ENCODE results near the gene STAT5A.
"Not testable (repeated sequence)": the region's sequence is repeated elsewhere in the genome, so short reads cannot be mapped to it uniquely, and the experiment has no call there.

STAT5A gene

GRCh38 chr17:42287977-42288802 is at the start of gene STAT5A:
TSS of gene STAT5A (plus strand) at chr17:42288498. CDS start at chr17:42289412, 914 bp downstream.
- DNase-seq = peak; percentile 52

DNA sequence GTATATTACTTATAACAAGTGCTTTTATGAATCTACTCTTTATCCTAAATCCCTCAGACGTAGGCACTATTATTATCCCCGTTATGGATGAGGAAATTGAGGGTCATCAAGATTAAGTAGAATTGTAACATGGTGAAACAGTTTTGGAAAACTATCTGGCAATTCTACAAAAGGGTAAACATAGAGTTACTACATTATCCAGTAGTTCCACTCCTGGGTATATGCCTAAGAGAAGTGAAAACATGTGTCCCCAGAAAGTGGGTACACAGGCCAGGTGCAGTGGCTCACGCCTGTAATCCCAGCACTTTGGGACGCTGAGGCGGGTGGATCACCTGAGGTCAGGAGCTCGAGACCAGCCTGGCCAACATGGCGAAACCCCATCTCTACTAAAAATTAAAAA is 48.7 kb upstream of the STAT5A start:
- not testable (repeated sequence) for DNase-seq

DNA sequence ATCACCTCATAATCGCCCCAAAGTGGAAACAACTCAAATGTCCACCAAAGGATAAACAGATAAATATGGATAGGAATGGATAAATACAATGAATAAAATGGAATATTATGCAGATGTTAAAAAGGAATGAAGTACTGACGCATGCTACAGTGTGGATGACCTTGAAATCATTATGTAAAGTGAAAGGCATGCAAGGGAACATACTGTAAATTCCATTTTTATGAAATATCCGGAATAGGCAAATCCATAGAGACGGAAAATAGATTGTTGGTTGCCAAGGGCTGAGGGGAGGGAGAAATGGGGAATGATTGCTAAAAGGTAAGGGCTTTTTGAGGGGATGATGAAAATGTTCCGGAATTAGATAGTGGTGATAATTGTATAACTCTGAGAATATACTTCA is 48.1 kb upstream of the STAT5A start:
- no peak for DNase-seq

DNA sequence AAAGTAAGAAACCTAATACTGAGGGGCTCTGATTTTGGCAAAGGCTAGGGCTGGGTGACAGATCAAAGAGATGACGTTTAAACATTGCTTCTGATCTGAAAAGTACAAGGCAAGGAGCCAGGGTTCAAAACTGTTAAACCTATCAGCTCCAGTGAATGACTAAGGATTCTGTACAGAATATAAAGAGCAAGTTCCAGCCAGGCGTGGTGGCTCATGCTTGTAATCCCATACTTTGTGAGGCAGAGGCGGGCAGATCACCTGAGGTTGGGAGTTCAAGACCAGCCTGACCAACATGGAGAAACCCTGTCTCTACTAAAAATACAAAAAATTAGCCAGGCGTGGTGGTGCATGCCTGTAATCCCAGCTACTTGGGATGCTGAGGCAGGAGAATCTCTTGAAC is 47.4 kb upstream of the STAT5A start:
- DNase-seq = not testable (repeated sequence)

- no peak for DNase-seq
Observed at GRCh38 chr17:42241871-42242270, 46.4 kb upstream of the STAT5A start.

DNA sequence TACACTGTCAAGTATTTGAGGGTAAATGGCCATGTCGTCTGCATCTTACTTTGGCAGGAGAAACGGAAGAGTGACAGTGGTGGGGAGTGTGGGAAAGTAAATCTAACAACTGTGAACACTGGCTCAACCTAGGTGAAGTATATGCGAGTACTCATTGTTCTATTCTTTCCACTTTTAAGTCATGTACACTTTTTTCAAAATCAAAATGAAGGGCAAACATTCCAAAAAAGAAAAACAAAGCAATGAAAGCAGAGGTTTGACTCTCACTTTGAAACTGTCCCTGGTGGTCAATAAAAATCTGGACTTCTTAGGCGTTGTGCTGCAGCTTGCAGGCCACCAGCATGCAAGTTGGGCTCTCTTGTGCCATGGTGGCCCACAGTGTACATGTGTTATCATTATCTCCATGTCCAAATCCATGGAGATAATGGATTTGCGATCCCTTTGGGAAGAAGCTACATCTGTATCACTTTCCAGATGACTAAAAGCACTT is 44.8 kb upstream of the STAT5A start:
- DNase-seq = no peak

DNA sequence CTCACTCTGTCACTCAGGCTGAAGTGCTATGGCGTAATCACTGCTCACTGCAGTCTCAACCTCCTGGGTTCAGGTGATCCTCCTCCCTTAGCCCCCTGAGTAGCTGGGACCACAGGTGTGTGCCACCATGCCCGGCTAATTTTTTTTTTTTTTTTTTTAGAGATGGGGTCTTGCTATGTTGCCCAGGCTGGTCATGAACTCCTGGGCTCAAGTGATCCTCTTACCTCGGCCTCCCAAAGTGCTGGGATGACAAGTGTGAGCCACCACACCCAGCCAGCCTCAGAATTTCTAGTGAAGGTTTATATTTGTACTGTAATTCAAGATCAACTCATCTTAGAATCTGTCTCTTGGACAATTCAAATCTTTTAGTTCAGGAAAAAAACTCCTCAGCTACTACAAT is 44.2 kb upstream of the STAT5A start:
- not testable (repeated sequence) for DNase-seq

GRCh38 chr17:42245183-42245582 is 43.1 kb upstream of the STAT5A start:
- DNase-seq = not testable (repeated sequence)

- DNase-seq = no peak
Observed at GRCh38 chr17:42246515-42246914, 41.8 kb upstream of the STAT5A start.

DNA sequence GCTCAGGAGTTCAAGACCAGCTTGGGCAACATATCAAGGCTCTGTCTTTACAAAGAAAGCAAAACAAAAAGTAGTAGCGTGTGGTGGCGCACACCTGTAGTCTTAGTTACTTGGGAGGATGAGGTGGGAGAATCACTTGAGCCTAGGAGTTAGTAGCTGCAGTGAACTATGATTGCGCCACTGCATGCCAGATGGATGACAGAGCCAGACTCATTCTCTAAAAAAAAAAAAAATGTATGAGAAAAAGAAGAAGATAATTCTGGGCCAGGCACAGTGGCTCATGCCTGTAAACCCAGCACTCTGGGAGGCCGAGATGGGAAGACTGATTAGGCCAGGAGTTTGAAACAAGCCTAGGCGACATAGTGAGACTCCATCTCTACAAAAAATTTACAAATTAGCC is 40.6 kb upstream of the STAT5A start:
- DNase-seq = no peak

DNA sequence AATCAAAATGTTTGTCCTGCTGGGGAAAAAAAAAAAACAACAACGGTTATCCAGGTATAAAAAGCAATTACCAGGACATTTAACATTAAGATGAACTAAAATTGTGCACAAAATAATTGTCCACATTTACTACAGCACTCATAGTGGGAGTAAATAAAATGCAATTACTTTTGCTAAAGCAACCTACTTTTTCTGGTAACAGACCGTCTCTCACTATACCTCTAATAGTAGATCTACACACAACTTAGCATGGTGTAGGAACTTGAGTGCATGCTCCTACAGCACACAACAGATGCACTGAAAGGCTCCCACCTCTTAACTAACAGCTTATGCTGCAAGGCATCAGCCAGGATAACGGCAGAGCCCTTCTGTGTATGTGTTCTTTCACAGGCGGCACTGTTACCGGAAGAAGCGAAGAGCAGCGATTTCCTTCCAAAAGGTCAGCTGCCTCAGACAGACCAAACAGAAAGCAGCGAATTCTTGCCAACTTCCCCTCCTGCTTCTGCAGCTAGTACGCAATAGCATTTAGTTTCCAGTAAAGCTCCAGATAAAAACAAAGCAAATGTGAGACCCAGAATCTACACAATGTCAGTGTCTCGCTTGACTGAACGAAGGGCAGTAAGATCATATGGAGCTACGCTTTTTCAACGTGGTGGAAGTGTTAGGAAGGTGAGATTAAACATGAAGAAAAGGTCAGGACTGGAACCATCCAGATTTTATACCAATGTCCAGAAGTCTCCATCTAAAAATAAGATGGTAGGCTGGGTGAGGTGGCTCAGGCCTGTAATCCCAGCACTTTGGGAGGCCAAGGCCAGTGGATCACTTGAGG is 39.7 kb upstream of the STAT5A start:
- peak; percentile 62 for DNase-seq

- peak; percentile 23 for DNase-seq
Observed at GRCh38 chr17:42249681-42250446, 38.4 kb upstream of the STAT5A start.

GRCh38 chr17:42251115-42251514 is 37.2 kb upstream of the STAT5A start:
- no peak for DNase-seq

DNA sequence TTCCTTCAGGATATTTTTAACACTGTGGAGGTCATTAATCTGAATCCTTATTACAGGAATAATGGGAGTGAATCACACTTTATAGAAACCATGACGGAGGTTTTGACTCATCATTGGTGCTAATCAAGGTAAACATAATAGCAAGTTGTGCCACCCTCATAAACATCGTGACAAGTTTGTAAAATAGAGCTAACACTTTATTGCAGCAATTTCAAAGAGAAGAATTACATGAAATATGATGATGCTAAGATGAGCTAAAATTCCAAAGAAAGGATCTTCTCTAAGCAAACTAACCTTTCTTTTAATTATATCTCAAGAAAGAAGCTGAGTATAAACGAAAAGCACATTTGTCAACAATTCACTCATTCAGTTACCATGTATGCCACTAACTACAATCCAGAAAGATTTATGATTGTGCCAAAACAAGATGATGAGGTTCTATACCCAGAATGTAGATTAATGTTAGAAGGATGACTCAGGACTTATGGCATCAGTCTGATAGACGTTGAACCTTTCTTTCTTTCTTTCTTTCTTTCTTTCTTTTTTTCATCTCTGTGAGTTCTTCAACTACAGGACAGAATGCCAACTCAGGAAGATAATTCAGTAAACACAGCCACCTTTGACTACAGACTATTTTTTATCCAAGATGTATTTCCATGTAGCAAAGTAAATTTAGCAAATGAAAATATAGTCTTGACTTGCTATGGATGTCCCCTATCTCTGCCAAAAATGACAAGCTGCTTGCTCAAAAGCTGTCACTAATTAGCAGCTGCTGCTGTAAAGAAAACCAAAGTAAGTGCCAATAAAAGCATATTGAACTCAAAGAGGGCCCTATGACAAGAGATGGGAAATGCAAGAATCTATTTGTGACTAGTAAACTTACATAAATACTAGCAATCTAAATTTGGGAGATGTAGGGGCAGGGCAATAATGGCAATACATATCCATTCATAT is 35.4 kb upstream of the STAT5A start:
- no peak for DNase-seq

DNA sequence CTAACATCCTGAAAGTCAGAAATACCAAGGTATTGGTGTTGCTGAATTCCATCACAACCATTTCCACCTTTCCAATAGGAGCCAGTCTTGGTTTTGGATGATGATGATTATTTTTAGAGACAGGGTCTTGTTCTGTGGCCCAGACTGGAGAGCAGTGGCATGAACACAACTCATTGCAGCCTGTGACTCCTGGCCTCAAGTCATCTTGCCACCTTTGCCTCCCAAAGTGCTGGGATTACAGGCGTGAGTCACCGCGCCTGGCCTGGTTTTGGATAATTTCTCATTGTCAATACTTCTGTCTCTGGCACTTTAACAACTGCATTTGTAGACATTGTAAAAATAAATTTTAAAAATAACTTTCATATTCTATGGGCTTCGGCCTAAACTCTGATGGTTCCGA is 34.7 kb upstream of the STAT5A start:
- DNase-seq = no peak

DNA sequence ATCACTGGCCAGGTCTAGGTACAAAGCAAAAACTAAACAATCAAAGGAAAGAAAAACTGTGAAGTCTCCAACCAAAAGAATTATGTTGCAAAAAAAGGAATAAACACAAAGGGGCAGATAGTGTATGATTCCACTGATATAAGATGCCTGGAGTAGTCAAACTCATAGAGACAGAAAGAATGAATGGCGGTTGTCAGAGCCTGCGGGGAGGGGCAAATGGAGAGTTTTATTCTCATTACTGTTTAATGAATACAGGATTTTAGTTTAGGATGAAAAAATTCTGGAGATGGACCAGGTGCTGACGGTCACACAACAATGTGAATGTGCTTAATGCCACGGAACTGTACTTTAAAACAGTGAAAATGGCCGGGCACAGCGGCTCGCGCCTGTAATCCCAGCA is 32.9 kb upstream of the STAT5A start:
- no peak for DNase-seq

DNA sequence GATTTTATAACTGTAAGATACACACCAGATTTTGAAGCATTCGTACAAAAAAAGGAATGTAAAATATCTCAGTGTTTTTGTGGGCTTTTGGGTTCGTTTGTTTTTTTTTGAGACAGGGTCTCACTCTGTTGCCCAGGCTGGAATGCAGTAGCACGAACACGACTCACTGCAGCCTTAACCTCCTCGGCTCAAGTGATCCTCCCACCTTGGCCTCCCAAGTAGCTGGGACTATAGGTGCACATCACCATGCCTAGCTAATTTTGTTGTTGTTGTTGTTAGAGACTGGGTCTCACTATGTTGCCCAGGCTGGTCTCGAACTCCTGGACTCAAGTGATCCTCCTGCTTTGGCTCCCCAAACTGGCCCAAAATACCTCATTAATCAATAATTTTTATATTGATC is 28.0 kb upstream of the STAT5A start:
- no peak for DNase-seq

DNA sequence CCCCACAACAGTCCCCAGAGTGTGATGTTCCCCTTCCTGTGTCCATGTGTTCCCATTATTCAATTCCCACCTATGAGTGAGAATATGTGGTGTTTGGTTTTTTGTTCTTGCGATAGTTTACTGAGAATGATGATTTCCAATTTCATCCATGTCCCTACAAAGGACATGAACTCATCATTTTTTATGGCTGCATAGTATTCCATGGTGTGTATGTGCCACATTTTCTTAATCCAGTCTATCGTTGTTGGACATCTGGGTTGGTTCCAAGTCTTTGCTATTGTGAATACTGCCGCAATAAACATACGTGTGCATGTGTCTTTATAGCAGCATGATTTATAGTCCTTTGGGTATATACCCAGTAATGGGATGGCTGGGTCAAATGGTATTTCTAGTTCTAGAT is 23.9 kb upstream of the STAT5A start:
- not testable (repeated sequence) for DNase-seq

DNA sequence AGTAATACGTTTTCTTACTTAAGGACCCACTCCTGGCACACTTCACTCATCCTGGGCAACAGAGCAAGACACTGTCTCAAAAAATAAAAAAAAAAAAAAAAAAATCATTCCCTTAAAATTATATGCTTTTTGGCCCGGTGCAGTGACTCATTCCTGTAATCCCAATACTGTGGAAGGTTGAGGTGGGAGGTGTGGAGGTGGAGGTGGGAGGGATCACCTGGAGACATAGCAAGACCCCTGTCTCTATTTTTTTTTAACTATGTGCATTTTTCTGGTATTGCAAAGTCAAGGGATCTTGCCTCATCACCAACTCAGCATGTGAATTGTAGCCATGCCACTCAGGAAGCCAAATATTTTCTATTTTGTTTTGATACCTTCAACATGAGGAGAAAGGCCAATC is 21.8 kb upstream of the STAT5A start:
- DNase-seq = no peak

DNA sequence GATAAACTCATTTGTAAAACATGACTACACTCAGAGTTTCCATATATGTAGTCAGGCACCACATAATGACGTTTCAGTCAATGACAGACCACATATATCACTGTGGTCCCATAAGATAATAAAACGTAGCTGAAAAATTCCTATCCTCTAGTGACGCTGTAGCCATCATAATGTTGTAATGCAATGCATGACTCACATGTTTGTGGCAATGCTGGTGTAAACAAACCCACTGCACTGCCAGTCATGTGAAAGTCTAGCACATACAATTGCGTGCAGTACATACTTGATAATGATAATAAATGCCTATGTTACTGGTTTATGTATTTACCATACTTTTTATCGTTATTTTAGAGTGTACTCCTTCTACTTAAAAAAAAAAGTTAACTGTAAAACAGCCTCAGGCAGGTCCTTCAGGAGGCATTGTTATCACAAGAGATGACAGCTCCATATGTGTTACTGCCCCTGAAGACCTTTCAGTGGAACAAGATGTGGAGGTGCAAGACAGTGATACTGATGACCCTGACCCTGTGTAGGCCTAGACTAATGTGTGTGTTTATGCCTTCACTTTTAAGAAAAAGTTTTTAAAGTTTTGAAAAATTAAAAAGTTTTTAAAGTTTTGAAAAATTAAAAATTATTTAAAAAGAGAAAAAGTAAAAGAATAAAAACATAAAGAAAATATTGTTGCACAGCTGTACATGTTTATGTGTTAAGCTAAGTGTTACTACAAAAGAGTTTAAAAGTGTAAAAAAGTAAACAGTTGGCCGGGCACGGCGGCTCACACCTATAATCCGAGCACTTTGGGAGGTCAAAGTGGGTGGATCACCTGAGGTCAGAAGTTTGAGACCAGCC is 21.2 kb upstream of the STAT5A start:
- peak; percentile 38 for DNase-seq

GRCh38 chr17:42268236-42268635 is 20.1 kb upstream of the STAT5A start:
- no peak for DNase-seq
